ENCODE results near the gene OR4D9. TPM values are rescaled to one million over a fixed set of nuclear protein-coding genes. Genes with fewer than 3 reads are reported as not detected.

OR4D9 gene
- total and polyA plus RNA-seq, 2 donors (not counting 3 experiments of a cell fraction or from before 2014, with no cell fraction given), result not detected

GRCh38 chr11:59548309-59548656 is 36.9 kb downstream of the OR4D9 start:
- no peaks in the 10 kb centered on the region for H3K9me3 ChIP-seq (replicated peaks; ENCODE audit: control insufficient read depth, insufficient read depth, low read length)
- no peaks in the 10 kb centered on the region for H4K20me1 ChIP-seq (replicated peaks; ENCODE audit: control insufficient read depth, extremely low read depth, insufficient read depth, low read length)
- no peak overlapping the region for H2AFZ ChIP-seq (ENCODE audit: low read depth, low read length)
- ChIA-PET CTCF (interaction anchor here (1.2 to 2.3 kb wide), 2 partner anchors 11 to 121 kb away, joined by 3 to 10 read pairs; partner anchors contain the start of gene PATL1), POLR2A (no interaction called here)
- H3K27ac ChIP-seq (ENCODE audit: insufficient read depth, low read depth, low read length), result no peak overlapping the region
- no peaks in the 10 kb centered on the region for H3K79me2 ChIP-seq (ENCODE audit: control insufficient read depth, insufficient read depth, low read length)
- H3K4me3 ChIP-seq (replicated peaks in 1 of 3; ENCODE audit: insufficient read depth in 1 of 3, low read depth in 1 of 3, low read length in 3 of 3), result no peak overlapping the region
- BruUV-seq (replicated peaks), result no TSS peak
- FAIRE-seq (no peak), DNase-seq (ENCODE audit: low read depth, low spot score) (no peak)
- no peak for TF ChIP-seq MAX (IDR thresholded peaks at IDR 0.05; ENCODE audit: insufficient read depth, insufficient read length)
- TF ChIP-seq CTCF (IDR thresholded peaks at IDR 0.05; ENCODE audit: extremely low read depth in 1 of 2, insufficient read depth in 1 of 2, low read depth in 1 of 2, low read length in 2 of 2), result no peak
- no peak for TF ChIP-seq POLR2AphosphoS5 (IDR thresholded peaks at IDR 0.05; ENCODE audit: insufficient read depth, low read depth, low read length)
- no peak for TF ChIP-seq FOS (IDR thresholded peaks at IDR 0.05; ENCODE audit: borderline replicate concordance, insufficient read depth, low read length)
- no peak for TF ChIP-seq EZH2 (IDR thresholded peaks at IDR 0.05; ENCODE audit: borderline replicate concordance, low read depth, low read length, severe bottlenecking)
- no peak for TF ChIP-seq POLR2A (IDR thresholded peaks at IDR 0.05; ENCODE audit: low read depth, low read length)
- no peak for TF ChIP-seq MYC (IDR thresholded peaks at IDR 0.05; ENCODE audit: low read depth, low read length)
- no peak for TF ChIP-seq GATA2 (IDR thresholded peaks at IDR 0.05; ENCODE audit: insufficient read depth, insufficient read length, low read depth, low read length)
- no peak for TF ChIP-seq JUN (IDR thresholded peaks at IDR 0.05; ENCODE audit: borderline replicate concordance, insufficient read depth, insufficient read length, low read depth)
- H3K9ac ChIP-seq (replicated peaks; ENCODE audit: extremely low read depth, insufficient read depth, low read length), result no peak overlapping the region
- H3K9me1 ChIP-seq (replicated peaks; ENCODE audit: control insufficient read depth, extremely low read depth, insufficient read depth, low read length), result no peaks in the 10 kb centered on the region
- no peaks in the 10 kb centered on the region for H3K36me3 ChIP-seq (ENCODE audit: control insufficient read depth in 2 of 2, extremely low read depth in 1 of 2, insufficient read depth in 2 of 2, low read length in 2 of 2)
- no peaks in the 10 kb centered on the region for H3K27me3 ChIP-seq (ENCODE audit: control insufficient read depth in 2 of 2, insufficient read depth in 2 of 2, low read length in 2 of 2)
- intact Hi-C loops (cut with micrococcal nuclease), result no loop called here
- dilution Hi-C loops (cut with MboI; ENCODE audit: extremely low pct_ligation_motif_present, low sequenced_read_pairs), result no loop called here
- no peak overlapping the region for H3K4me2 ChIP-seq (ENCODE audit: insufficient read depth, low read length)
- peaks cover 27% of the 10 kb centered on the region for H3K4me1 ChIP-seq (ENCODE audit: control insufficient read depth, extremely low read depth, insufficient read depth, low read length)

Data from endothelial cell of umbilical vein (primary cell).